Panc1 (cell line): ENCODE results near the gene CRTC1.

Experiments
- POLR2AphosphoS5 ChIP-seq: IDR thresholded peaks from 2 replicates; pipeline ENCODE4 v1.6.1; 2012; ENCODE audit warnings: mild to moderate bottlenecking, low read depth, low read length, moderate library complexity
- TF ChIP-seq, protein P1 (sequence below): fragments of 450-650 bp; IDR thresholded peaks from 2 replicates; pipeline ENCODE4 v1.5.1; 2017; ENCODE audit warnings: mild to moderate bottlenecking
- TF ChIP-seq, protein P2 (sequence below), 2 experiments: IDR thresholded peaks; 2 replicates each; pipeline ENCODE4 v1.6.1; 2011 to 2012; ENCODE audit warnings: low read depth in 2 of 2, control low read depth in 1 of 2, low read length in 1 of 2, mild to moderate bottlenecking in 1 of 2, moderate library complexity in 1 of 2; ENCODE audit not compliant: insufficient read depth in 1 of 2

DNA sequence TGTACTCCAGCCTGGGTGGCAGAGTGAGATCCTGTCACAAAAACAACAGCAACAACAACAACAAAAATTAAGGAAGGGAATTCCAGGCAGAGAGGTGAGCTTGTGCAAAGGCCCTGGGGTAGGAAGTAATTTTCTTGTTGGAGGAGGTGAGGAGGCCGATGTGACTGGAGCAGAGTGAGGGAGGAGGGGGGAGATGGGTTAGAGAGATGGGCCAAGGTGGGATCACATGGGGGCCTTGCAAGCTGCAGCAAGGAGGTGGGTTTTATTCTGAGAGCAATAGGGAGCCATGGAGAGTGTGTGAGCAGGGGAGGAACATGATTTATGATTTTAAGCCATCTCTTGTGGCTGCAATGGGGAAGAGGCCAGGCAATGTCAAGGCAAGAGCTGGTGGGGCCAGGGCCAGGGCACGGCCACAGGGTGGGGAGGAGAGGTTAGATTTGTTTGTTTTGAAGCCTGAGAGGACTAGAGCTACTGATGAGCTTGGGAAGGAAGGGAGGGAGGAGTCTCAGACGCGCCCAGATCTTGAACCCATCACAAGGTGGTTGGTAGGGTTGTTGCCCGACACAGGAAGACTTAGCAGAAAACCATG is 120.2 kb downstream of the CRTC1 start:
- TF ChIP-seq, protein P1, sequence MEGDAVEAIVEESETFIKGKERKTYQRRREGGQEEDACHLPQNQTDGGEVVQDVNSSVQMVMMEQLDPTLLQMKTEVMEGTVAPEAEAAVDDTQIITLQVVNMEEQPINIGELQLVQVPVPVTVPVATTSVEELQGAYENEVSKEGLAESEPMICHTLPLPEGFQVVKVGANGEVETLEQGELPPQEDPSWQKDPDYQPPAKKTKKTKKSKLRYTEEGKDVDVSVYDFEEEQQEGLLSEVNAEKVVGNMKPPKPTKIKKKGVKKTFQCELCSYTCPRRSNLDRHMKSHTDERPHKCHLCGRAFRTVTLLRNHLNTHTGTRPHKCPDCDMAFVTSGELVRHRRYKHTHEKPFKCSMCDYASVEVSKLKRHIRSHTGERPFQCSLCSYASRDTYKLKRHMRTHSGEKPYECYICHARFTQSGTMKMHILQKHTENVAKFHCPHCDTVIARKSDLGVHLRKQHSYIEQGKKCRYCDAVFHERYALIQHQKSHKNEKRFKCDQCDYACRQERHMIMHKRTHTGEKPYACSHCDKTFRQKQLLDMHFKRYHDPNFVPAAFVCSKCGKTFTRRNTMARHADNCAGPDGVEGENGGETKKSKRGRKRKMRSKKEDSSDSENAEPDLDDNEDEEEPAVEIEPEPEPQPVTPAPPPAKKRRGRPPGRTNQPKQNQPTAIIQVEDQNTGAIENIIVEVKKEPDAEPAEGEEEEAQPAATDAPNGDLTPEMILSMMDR: no peak
- TF ChIP-seq POLR2AphosphoS5: no peak
- TF ChIP-seq, protein P2, sequence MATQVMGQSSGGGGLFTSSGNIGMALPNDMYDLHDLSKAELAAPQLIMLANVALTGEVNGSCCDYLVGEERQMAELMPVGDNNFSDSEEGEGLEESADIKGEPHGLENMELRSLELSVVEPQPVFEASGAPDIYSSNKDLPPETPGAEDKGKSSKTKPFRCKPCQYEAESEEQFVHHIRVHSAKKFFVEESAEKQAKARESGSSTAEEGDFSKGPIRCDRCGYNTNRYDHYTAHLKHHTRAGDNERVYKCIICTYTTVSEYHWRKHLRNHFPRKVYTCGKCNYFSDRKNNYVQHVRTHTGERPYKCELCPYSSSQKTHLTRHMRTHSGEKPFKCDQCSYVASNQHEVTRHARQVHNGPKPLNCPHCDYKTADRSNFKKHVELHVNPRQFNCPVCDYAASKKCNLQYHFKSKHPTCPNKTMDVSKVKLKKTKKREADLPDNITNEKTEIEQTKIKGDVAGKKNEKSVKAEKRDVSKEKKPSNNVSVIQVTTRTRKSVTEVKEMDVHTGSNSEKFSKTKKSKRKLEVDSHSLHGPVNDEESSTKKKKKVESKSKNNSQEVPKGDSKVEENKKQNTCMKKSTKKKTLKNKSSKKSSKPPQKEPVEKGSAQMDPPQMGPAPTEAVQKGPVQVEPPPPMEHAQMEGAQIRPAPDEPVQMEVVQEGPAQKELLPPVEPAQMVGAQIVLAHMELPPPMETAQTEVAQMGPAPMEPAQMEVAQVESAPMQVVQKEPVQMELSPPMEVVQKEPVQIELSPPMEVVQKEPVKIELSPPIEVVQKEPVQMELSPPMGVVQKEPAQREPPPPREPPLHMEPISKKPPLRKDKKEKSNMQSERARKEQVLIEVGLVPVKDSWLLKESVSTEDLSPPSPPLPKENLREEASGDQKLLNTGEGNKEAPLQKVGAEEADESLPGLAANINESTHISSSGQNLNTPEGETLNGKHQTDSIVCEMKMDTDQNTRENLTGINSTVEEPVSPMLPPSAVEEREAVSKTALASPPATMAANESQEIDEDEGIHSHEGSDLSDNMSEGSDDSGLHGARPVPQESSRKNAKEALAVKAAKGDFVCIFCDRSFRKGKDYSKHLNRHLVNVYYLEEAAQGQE (IDR thresholded peaks at IDR 0.05; ENCODE audit: insufficient read depth in 1 of 2, low read depth in 2 of 2, low read length in 1 of 2): no peak
